Body of pancreas (tissue), 4 donors: ENCODE measurements around the gene SLC49A4.

ENCODE experiments used
- POLR2A ChIP-seq, 3 donors: fragments of 450-650 bp; IDR thresholded peaks; one replicate each; pipeline ENCODE4 v1.6.1; 2016; ENCODE audit warnings: antibody characterized with exemption in 3 of 3, mild to moderate bottlenecking in 2 of 3
- TF ChIP-seq, protein P1 (sequence below), 7 experiments: fragments of 450-650 bp in 4 of 7; fragments of 200-600 bp in 3 of 7; sonication (generic) in 3 of 7; IDR thresholded peaks; one replicate each; pipeline ENCODE4 v1.5.1; 2016 to 2019; ENCODE audit warnings: antibody characterized with exemption in 7 of 7

DNA sequence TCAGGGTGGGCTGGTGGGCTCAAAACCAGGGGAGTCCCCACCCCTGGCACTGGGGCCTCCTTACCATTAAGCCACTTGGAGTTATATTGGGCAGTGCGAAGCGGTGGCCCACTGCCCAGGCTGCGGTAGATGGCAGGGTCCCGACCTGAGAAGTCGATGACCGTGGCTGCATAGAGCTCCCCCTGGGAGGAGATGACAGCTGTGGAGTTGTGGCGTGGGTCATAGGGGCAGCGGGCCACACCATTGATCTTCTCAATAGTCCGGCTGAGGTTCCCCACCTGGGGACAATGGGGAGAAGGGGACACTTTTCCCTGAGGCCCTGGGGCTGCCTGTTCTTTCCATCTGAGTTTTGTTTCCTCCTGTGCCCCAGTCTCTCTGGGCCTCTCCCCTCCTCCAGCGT is 132.9 kb downstream of the SLC49A4 start:
- TF ChIP-seq, protein P1, sequence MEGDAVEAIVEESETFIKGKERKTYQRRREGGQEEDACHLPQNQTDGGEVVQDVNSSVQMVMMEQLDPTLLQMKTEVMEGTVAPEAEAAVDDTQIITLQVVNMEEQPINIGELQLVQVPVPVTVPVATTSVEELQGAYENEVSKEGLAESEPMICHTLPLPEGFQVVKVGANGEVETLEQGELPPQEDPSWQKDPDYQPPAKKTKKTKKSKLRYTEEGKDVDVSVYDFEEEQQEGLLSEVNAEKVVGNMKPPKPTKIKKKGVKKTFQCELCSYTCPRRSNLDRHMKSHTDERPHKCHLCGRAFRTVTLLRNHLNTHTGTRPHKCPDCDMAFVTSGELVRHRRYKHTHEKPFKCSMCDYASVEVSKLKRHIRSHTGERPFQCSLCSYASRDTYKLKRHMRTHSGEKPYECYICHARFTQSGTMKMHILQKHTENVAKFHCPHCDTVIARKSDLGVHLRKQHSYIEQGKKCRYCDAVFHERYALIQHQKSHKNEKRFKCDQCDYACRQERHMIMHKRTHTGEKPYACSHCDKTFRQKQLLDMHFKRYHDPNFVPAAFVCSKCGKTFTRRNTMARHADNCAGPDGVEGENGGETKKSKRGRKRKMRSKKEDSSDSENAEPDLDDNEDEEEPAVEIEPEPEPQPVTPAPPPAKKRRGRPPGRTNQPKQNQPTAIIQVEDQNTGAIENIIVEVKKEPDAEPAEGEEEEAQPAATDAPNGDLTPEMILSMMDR (IDR thresholded peaks at IDR 0.05), result no peak
- TF ChIP-seq POLR2A (IDR thresholded peaks at IDR 0.05), result no peak
